Neural progenitor cell (in vitro differentiated cells): ENCODE results near the gene CD22.
"Not testable (repeated sequence)": the region's sequence is repeated elsewhere in the genome, so short reads cannot be mapped to it uniquely, and the experiment has no call there.

ENCODE experiments used
- CTCF ChIP-seq: fragments of 200-600 bp; sonication (generic); IDR thresholded peaks from 2 replicates; pipeline ENCODE4 v1.5.1; 2017; ENCODE audit warnings: antibody characterized with exemption, mild to moderate bottlenecking
- EZH2 ChIP-seq: fragments of 200-600 bp; sonication (generic); IDR thresholded peaks from 2 replicates; pipeline ENCODE4 v1.6.1; 2017; ENCODE audit warnings: antibody characterized with exemption, mild to moderate bottlenecking, moderate library complexity
- EZH2phosphoT487 ChIP-seq: fragments of 200-600 bp; sonication (generic); IDR thresholded peaks from 2 replicates; pipeline ENCODE4 v1.6.1; 2017; ENCODE audit warnings: antibody characterized with exemption

- TF ChIP-seq CTCF, EZH2phosphoT487, EZH2: not testable (repeated sequence)
Measured at GRCh38 chr19:35360081-35360480, 31.1 kb downstream of the CD22 start.
